ENCODE data around the gene SARNP.
A peak's percentile ranks its signal among the peaks of the same experiment; 100 is the strongest.
"Not testable (repeated sequence)": the region's sequence is repeated elsewhere in the genome, so short reads cannot be mapped to it uniquely, and the experiment has no call there.

The SARNP gene

DNA sequence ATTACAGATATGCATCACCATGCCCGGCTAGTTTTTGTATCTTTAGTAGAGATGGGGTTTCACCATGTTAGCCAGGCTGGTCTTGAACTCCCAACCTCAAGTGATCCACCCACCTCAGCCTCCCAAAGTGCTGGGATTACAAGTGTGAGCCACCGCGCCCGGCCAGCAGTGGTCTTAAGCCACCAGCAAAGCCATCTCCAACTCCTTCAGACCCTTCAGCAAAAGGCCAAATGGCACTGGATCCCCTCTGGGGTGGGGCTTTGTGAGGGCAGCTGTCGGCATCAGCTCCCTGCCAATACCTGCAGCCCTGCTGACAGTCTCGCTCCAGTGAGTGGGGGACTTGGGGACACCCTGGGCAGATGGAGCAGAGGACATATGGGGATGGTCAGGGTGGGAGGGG, 16.9 kb upstream of the SARNP start:
- peaks cover 25% of the 10 kb centered on the region for H3K4me1 ChIP-seq (ENCODE audit: control insufficient read depth, insufficient read depth, low read length)
- not testable (repeated sequence) for H3K9ac ChIP-seq (ENCODE audit: low read length); H3K4me3 ChIP-seq (ENCODE audit: low read length); DNase-seq (ENCODE audit: low read depth); H3K27me3 ChIP-seq (replicated peaks; ENCODE audit: control insufficient read depth, insufficient read depth, low read length); H3K9me3 ChIP-seq (ENCODE audit: control insufficient read depth, low read length)
- peaks cover 37% of the 10 kb centered on the region for H3K36me3 ChIP-seq (ENCODE audit: control insufficient read depth, insufficient read depth, low read length, severe bottlenecking)

- peaks cover 27% of the 10 kb centered on the region for H3K36me3 ChIP-seq (ENCODE audit: control insufficient read depth, insufficient read depth, low read length, severe bottlenecking)
- no peak overlapping the region for H3K4me3 ChIP-seq (ENCODE audit: low read length)
- peaks cover 32% of the 10 kb centered on the region for H3K4me1 ChIP-seq (ENCODE audit: control insufficient read depth, insufficient read depth, low read length)
- no peak for DNase-seq (ENCODE audit: low read depth)
- H3K9ac ChIP-seq (ENCODE audit: low read length): no peak overlapping the region
- H3K9me3 ChIP-seq (ENCODE audit: control insufficient read depth, low read length): no peaks in the 10 kb centered on the region
- H3K27me3 ChIP-seq (replicated peaks; ENCODE audit: control insufficient read depth, insufficient read depth, low read length): no peaks in the 10 kb centered on the region
Measured at GRCh38 chr12:55833056-55833455, 15.5 kb upstream of the SARNP start.

GRCh38 chr12:55831447-55831815, 13.9 kb upstream of the SARNP start:
- peaks cover 38% of the 10 kb centered on the region for H3K4me1 ChIP-seq (ENCODE audit: control insufficient read depth, insufficient read depth, low read length)
- peak overlapping the region; percentile 96 for H3K9ac ChIP-seq (ENCODE audit: low read length)
- peak overlapping the region; percentile 99 for H3K4me3 ChIP-seq (ENCODE audit: low read length)
- no peaks in the 10 kb centered on the region for H3K27me3 ChIP-seq (replicated peaks; ENCODE audit: control insufficient read depth, insufficient read depth, low read length)
- peaks cover 14% of the 10 kb centered on the region for H3K36me3 ChIP-seq (ENCODE audit: control insufficient read depth, insufficient read depth, low read length, severe bottlenecking)
- H3K9me3 ChIP-seq (ENCODE audit: control insufficient read depth, low read length): no peaks in the 10 kb centered on the region
- DNase-seq (ENCODE audit: low read depth): no peak

DNA sequence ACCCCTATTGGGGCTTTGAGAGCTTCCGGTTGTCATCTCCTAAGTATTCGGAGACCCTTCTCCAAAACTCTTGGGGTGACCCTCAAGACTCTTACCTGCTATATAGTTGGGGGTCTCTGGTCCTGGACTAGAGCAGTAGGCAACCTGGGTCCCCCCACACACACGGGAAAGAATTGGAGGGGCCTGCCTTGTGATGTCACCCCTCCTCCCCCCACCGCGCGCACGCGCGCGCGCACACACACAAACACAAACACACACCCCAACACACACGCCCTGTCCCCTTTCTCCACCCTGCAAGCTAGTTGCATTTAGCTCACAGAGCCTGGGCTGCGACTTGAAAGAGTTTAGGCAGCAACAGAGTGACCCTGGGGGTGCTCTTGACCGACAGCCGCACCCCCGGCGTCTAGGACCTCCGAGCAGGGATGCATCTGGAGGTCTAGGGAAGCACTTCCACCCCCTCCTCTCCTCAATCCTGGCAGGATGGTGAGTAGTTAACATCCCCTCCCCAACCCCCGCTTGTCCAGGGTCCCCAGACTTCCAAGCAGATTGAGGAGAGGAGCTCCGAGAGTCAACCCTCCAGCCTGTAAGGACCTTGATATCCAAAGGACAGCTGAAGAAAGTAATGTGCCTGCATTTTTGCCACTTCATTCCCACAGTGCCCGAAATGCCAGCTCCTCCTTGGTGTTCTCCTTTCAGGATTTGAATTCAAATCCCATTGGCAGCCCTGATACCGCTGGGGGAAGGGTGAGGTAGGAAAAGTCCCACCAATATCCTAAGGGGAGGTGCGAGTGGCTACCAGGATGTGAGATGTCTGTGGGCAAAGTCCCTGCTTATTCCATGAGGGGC, 13.3 kb upstream of the SARNP start:
- Histone ChIP-seq H3K9me3 (ENCODE audit: control insufficient read depth, low read length) (no peaks in the 10 kb centered on the region), H3K27me3 (replicated peaks; ENCODE audit: control insufficient read depth, insufficient read depth, low read length) (no peaks in the 10 kb centered on the region), H3K4me3 (ENCODE audit: low read length) (peak overlapping the region; percentile 99), H3K36me3 (ENCODE audit: control insufficient read depth, insufficient read depth, low read length, severe bottlenecking) (peaks cover 9% of the 10 kb centered on the region), H3K9ac (ENCODE audit: low read length) (peak overlapping the region; percentile 96), H3K4me1 (ENCODE audit: control insufficient read depth, insufficient read depth, low read length) (peaks cover 41% of the 10 kb centered on the region)
- DNase-seq (ENCODE audit: low read depth): peak; percentile 79

GRCh38 chr12:55829967-55830600, 12.6 kb upstream of the SARNP start:
- Histone ChIP-seq H3K9me3 (ENCODE audit: control insufficient read depth, low read length) (no peaks in the 10 kb centered on the region), H3K36me3 (ENCODE audit: control insufficient read depth, insufficient read depth, low read length, severe bottlenecking) (peaks cover 6% of the 10 kb centered on the region), H3K9ac (ENCODE audit: low read length) (peak overlapping the region; percentile 96), H3K4me3 (ENCODE audit: low read length) (peak overlapping the region; percentile 99), H3K27me3 (replicated peaks; ENCODE audit: control insufficient read depth, insufficient read depth, low read length) (no peaks in the 10 kb centered on the region), H3K4me1 (ENCODE audit: control insufficient read depth, insufficient read depth, low read length) (peaks cover 41% of the 10 kb centered on the region)
- DNase-seq (ENCODE audit: low read depth): peak; percentile 51

- Histone ChIP-seq H3K36me3 (ENCODE audit: control insufficient read depth, insufficient read depth, low read length, severe bottlenecking) (peaks cover 3% of the 10 kb centered on the region), H3K4me3 (ENCODE audit: low read length) (peak overlapping the region; percentile 99)
- no peak for DNase-seq (ENCODE audit: low read depth)
Measured at GRCh38 chr12:55828357-55828756, 10.8 kb upstream of the SARNP start.

GRCh38 chr12:55827806-55828205, 10.3 kb upstream of the SARNP start:
- Histone ChIP-seq H3K4me1 (ENCODE audit: control insufficient read depth, insufficient read depth, low read length) (peaks cover 40% of the 10 kb centered on the region), H3K4me3 (ENCODE audit: low read length) (peak overlapping the region; percentile 32), H3K9me3 (ENCODE audit: control insufficient read depth, low read length) (no peaks in the 10 kb centered on the region), H3K27me3 (replicated peaks; ENCODE audit: control insufficient read depth, insufficient read depth, low read length) (no peaks in the 10 kb centered on the region), H3K36me3 (ENCODE audit: control insufficient read depth, insufficient read depth, low read length, severe bottlenecking) (peaks cover 8% of the 10 kb centered on the region), H3K9ac (ENCODE audit: low read length) (no peak overlapping the region)
- no peak for DNase-seq (ENCODE audit: low read depth)

More at GRCh38 chr12:55828357-55828756, 10.8 kb upstream of the SARNP start:
- H3K4me1 ChIP-seq (ENCODE audit: control insufficient read depth, insufficient read depth, low read length): peaks cover 41% of the 10 kb centered on the region
- peak overlapping the region; percentile 85 for H3K9ac ChIP-seq (ENCODE audit: low read length)
- H3K27me3 ChIP-seq (replicated peaks; ENCODE audit: control insufficient read depth, insufficient read depth, low read length): no peaks in the 10 kb centered on the region
- H3K9me3 ChIP-seq (ENCODE audit: control insufficient read depth, low read length): no peaks in the 10 kb centered on the region

DNA sequence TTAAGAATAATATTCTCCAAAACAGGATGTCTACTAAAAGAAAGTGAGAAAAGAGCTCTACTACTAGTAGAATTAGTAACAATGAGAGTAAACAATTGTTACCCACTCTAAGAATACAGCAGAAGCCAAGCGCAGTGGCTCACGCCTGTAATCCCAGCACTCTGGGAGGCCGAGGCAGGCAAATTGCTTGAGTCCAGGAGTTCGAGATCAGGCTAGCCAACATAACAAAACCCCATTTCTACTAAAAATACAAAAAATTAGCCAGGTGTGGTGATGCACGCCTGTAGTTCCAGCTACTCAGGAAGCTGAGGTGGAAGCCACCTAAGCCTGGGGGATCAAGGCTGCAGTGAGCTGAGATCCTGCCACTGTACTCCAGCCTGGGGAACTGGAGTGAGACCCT, 7.2 kb upstream of the SARNP start:
- Histone ChIP-seq H3K27me3 (replicated peaks; ENCODE audit: control insufficient read depth, insufficient read depth, low read length) (no peaks in the 10 kb centered on the region), H3K9ac (ENCODE audit: low read length) (peak overlapping the region; percentile 16), H3K4me3 (ENCODE audit: low read length) (no peak overlapping the region), H3K9me3 (ENCODE audit: control insufficient read depth, low read length) (no peaks in the 10 kb centered on the region), H3K36me3 (ENCODE audit: control insufficient read depth, insufficient read depth, low read length, severe bottlenecking) (peaks cover 39% of the 10 kb centered on the region), H3K4me1 (ENCODE audit: control insufficient read depth, insufficient read depth, low read length) (peaks cover 20% of the 10 kb centered on the region)
- no peak for DNase-seq (ENCODE audit: low read depth)

GRCh38 chr12:55823419-55823818, 5.9 kb upstream of the SARNP start:
- no peak overlapping the region for H3K4me3 ChIP-seq (ENCODE audit: low read length)
- no peaks in the 10 kb centered on the region for H3K9me3 ChIP-seq (ENCODE audit: control insufficient read depth, low read length)
- no peak for DNase-seq (ENCODE audit: low read depth)
- H3K9ac ChIP-seq (ENCODE audit: low read length): no peak overlapping the region
- peaks cover 21% of the 10 kb centered on the region for H3K4me1 ChIP-seq (ENCODE audit: control insufficient read depth, insufficient read depth, low read length)
- H3K36me3 ChIP-seq (ENCODE audit: control insufficient read depth, insufficient read depth, low read length, severe bottlenecking): peaks cover 45% of the 10 kb centered on the region
- no peaks in the 10 kb centered on the region for H3K27me3 ChIP-seq (replicated peaks; ENCODE audit: control insufficient read depth, insufficient read depth, low read length)

- Histone ChIP-seq H3K4me1 (ENCODE audit: control insufficient read depth, insufficient read depth, low read length) (peaks cover 12% of the 10 kb centered on the region), H3K4me3 (ENCODE audit: low read length) (no peak overlapping the region), H3K9me3 (ENCODE audit: control insufficient read depth, low read length) (no peaks in the 10 kb centered on the region), H3K9ac (ENCODE audit: low read length) (no peak overlapping the region), H3K36me3 (ENCODE audit: control insufficient read depth, insufficient read depth, low read length, severe bottlenecking) (peaks cover 43% of the 10 kb centered on the region), H3K27me3 (replicated peaks; ENCODE audit: control insufficient read depth, insufficient read depth, low read length) (no peaks in the 10 kb centered on the region)
- peak; percentile 38 for DNase-seq (ENCODE audit: low read depth)
Measured at GRCh38 chr12:55822228-55822627, 4.7 kb upstream of the SARNP start.

- peaks cover 42% of the 10 kb centered on the region for H3K36me3 ChIP-seq (ENCODE audit: control insufficient read depth, insufficient read depth, low read length, severe bottlenecking)
- H3K9ac ChIP-seq (ENCODE audit: low read length): no peak overlapping the region
- peak; percentile 45 for DNase-seq (ENCODE audit: low read depth)
- H3K27me3 ChIP-seq (replicated peaks; ENCODE audit: control insufficient read depth, insufficient read depth, low read length): no peaks in the 10 kb centered on the region
- peaks cover 15% of the 10 kb centered on the region for H3K4me1 ChIP-seq (ENCODE audit: control insufficient read depth, insufficient read depth, low read length)
- H3K9me3 ChIP-seq (ENCODE audit: control insufficient read depth, low read length): no peaks in the 10 kb centered on the region
- H3K4me3 ChIP-seq (ENCODE audit: low read length): no peak overlapping the region
Measured at GRCh38 chr12:55820679-55821078, 3.2 kb upstream of the SARNP start.
